HUES6 (cell line): ENCODE measurements around the gene MOCS1.
A peak's percentile ranks its signal among the peaks of the same experiment; 100 is the strongest.

Experiments
- H3K27ac ChIP-seq: 2 replicates; pipeline ENCODE4 v1.7.0; 2013; ENCODE audit warnings: low read depth, mild to moderate bottlenecking, low read length, inconsistent platforms
- H3K27me3 ChIP-seq: 2 replicates; pipeline ENCODE4 v1.6.1; 2013; ENCODE audit warnings: low read length; ENCODE audit not compliant: control insufficient read depth, insufficient read depth
- H3K36me3 ChIP-seq: 2 replicates; pipeline ENCODE4 v1.6.1; 2013; ENCODE audit warnings: low read length; ENCODE audit not compliant: control insufficient read depth, insufficient read depth
- H3K4me1 ChIP-seq: 2 replicates; pipeline ENCODE4 v1.6.1; 2013; ENCODE audit warnings: low read length; ENCODE audit not compliant: control insufficient read depth, insufficient read depth
- H3K4me3 ChIP-seq: 2 replicates; pipeline ENCODE4 v1.5.1; 2013; ENCODE audit warnings: low read depth, low read length
- H3K9ac ChIP-seq: one replicate; pipeline ENCODE4 v1.6.1; 2013; ENCODE audit warnings: mild to moderate bottlenecking, low read length
- H3K9me3 ChIP-seq: 2 replicates; pipeline ENCODE4 v1.6.1; 2013; ENCODE audit warnings: low read depth, low read length; ENCODE audit not compliant: control insufficient read depth, insufficient read depth

Gene MOCS1

GRCh38 chr6:39935241-39935640 is 979 bp upstream of the MOCS1 start:
- no peaks in the 10 kb centered on the region for H3K9me3 ChIP-seq
- 0 out of 2 replicates have a peak, but pooled peaks cover 6% of the 10 kb centered on the region for H3K27me3 ChIP-seq
- H3K36me3 ChIP-seq, result no peaks in the 10 kb centered on the region
- no peak overlapping the region for H3K27ac ChIP-seq
- no peak overlapping the region for H3K9ac ChIP-seq
- H3K4me1 ChIP-seq, result peaks cover 37% of the 10 kb centered on the region
- no peak overlapping the region for H3K4me3 ChIP-seq

- no peaks in the 10 kb centered on the region for H3K9me3 ChIP-seq
- peak overlapping the region; percentile 85 for H3K4me3 ChIP-seq
- no peak overlapping the region for H3K27ac ChIP-seq
- H3K36me3 ChIP-seq, result no peaks in the 10 kb centered on the region
- H3K9ac ChIP-seq, result peak overlapping the region; percentile 69
- H3K4me1 ChIP-seq, result peaks cover 40% of the 10 kb centered on the region
- H3K27me3 ChIP-seq, result 0 out of 2 replicates have a peak, but pooled peaks cover 6% of the 10 kb centered on the region
Measured at GRCh38 chr6:39933669-39934130, 562 bp downstream of the MOCS1 start.

GRCh38 chr6:39932386-39932910 is 1.8 kb downstream of the MOCS1 start:
- Histone ChIP-seq H3K9me3 (no peaks in the 10 kb centered on the region), H3K27me3 (0 out of 2 replicates have a peak, but pooled peaks cover 6% of the 10 kb centered on the region), H3K4me3 (no peak overlapping the region), H3K27ac (no peak overlapping the region), H3K36me3 (no peaks in the 10 kb centered on the region), H3K4me1 (peaks cover 36% of the 10 kb centered on the region; the same call in 1 of the 2 replicates), H3K9ac (no peak overlapping the region)

- no peak overlapping the region for H3K27ac ChIP-seq
- no peak overlapping the region for H3K4me3 ChIP-seq
Measured at GRCh38 chr6:39931607-39932006, 2.7 kb downstream of the MOCS1 start.

GRCh38 chr6:39930540-39930939 is 3.7 kb downstream of the MOCS1 start:
- H3K4me3 ChIP-seq, result no peak overlapping the region
- H3K36me3 ChIP-seq, result peaks cover 12% of the 10 kb centered on the region
- H3K27ac ChIP-seq, result no peak overlapping the region
- no peak overlapping the region for H3K9ac ChIP-seq
- H3K9me3 ChIP-seq, result 0 out of 2 replicates have a peak, but pooled peaks cover 3% of the 10 kb centered on the region
- H3K4me1 ChIP-seq, result peaks cover 36% of the 10 kb centered on the region; the same call in 1 of the 2 replicates
- 0 out of 2 replicates have a peak, but pooled peaks cover 6% of the 10 kb centered on the region for H3K27me3 ChIP-seq

More at GRCh38 chr6:39931607-39932006, 2.7 kb downstream of the MOCS1 start:
- H3K27me3 ChIP-seq, result 0 out of 2 replicates have a peak, but pooled peaks cover 6% of the 10 kb centered on the region
- H3K9me3 ChIP-seq, result 0 out of 2 replicates have a peak, but pooled peaks cover 3% of the 10 kb centered on the region
- H3K36me3 ChIP-seq, result peaks cover 8% of the 10 kb centered on the region
- H3K4me1 ChIP-seq, result peaks cover 36% of the 10 kb centered on the region; the same call in 1 of the 2 replicates
- no peak overlapping the region for H3K9ac ChIP-seq

- no peak overlapping the region for H3K4me3 ChIP-seq
- peaks cover 19% of the 10 kb centered on the region for H3K36me3 ChIP-seq
- H3K9me3 ChIP-seq, result 0 out of 2 replicates have a peak, but pooled peaks cover 3% of the 10 kb centered on the region
- H3K27ac ChIP-seq, result no peak overlapping the region
- H3K27me3 ChIP-seq, result no peaks in the 10 kb centered on the region
- H3K4me1 ChIP-seq, result peaks cover 36% of the 10 kb centered on the region; the same call in 1 of the 2 replicates
- H3K9ac ChIP-seq, result no peak overlapping the region
Measured at GRCh38 chr6:39929733-39930461, 4.4 kb downstream of the MOCS1 start.

DNA sequence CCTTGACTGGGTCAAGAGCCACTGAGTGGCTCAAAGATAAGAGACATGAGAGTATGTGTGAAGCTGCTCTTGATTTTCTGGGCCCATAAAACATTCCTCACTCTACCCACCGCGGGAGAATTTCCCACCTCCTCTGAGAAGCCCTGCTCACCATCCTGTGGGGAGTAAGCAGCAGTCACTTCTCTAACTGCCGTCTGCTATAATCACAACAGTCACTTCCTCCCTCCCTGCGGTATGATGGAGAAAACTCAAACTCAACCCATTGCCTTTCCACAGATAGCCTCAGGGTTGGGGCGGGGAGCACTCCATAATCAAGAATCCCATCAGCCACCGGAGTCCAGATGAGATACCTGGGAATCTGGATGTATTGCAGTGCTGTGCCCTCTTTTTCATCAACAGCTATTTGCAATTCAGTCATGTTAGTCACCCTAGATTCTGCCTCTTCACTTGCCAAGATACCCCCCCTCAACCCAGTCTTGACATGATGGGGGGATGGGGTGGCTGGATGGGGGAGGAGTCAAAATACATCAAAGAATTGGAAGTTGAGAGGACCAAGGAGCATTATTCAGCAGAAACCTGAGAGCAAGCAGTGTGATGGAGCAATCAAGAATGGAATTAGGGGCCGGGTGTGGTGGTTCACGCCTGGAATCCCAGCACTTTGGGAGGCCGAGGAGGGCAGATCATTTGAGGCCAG is 5.1 kb downstream of the MOCS1 start:
- Histone ChIP-seq H3K9ac (no peak overlapping the region), H3K36me3 (peaks cover 19% of the 10 kb centered on the region), H3K27me3 (no peaks in the 10 kb centered on the region), H3K4me1 (peaks cover 36% of the 10 kb centered on the region; the same call in 1 of the 2 replicates), H3K9me3 (0 out of 2 replicates have a peak, but pooled peaks cover 3% of the 10 kb centered on the region), H3K4me3 (no peak overlapping the region), H3K27ac (no peak overlapping the region)

GRCh38 chr6:39927159-39927558 is 7.1 kb downstream of the MOCS1 start:
- no peak overlapping the region for H3K9ac ChIP-seq
- H3K36me3 ChIP-seq, result peaks cover 31% of the 10 kb centered on the region
- H3K27me3 ChIP-seq, result no peaks in the 10 kb centered on the region
- H3K27ac ChIP-seq, result no peak overlapping the region
- H3K4me3 ChIP-seq, result no peak overlapping the region
- peaks cover 18% of the 10 kb centered on the region; the same call in 1 of the 2 replicates for H3K4me1 ChIP-seq
- H3K9me3 ChIP-seq, result 0 out of 2 replicates have a peak, but pooled peaks cover 3% of the 10 kb centered on the region

- H3K27me3 ChIP-seq, result no peaks in the 10 kb centered on the region
- 0 out of 2 replicates have a peak, but pooled peaks cover 3% of the 10 kb centered on the region for H3K9me3 ChIP-seq
- peaks cover 14% of the 10 kb centered on the region; the same call in 1 of the 2 replicates for H3K4me1 ChIP-seq
- no peak overlapping the region for H3K9ac ChIP-seq
- H3K4me3 ChIP-seq, result no peak overlapping the region
- H3K36me3 ChIP-seq, result peaks cover 36% of the 10 kb centered on the region
- H3K27ac ChIP-seq, result no peak overlapping the region
Measured at GRCh38 chr6:39926668-39927067, 7.6 kb downstream of the MOCS1 start.

DNA sequence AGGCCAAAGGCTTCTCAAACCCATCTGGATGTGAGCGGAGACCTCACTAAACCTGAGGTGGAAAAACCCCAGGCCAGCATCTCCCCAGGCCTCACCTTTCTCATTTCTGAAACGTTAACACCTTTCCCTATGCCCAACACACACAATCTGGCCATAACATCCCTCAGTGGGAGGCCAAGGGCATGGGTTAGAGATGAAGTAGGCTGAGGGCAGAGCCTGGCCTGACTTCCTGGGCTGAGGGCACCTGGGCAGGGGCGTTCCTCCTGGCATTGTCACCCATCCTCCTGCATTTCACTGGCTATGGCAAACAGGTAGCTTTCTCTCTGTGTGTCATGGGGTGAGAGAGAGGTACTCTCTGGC is 8.4 kb downstream of the MOCS1 start:
- peaks cover 10% of the 10 kb centered on the region; the same call in 1 of the 2 replicates for H3K4me1 ChIP-seq
- H3K9ac ChIP-seq, result no peak overlapping the region

More for the DNA sequence above, 8.4 kb downstream of the MOCS1 start:
- Histone ChIP-seq H3K4me3 (no peak overlapping the region), H3K27ac (no peak overlapping the region), H3K27me3 (no peaks in the 10 kb centered on the region), H3K36me3 (peaks cover 38% of the 10 kb centered on the region), H3K9me3 (0 out of 2 replicates have a peak, but pooled peaks cover 3% of the 10 kb centered on the region)
